Body of pancreas (tissue), 4 donors: ENCODE measurements around the gene CETP.

Experiments
- CTCF ChIP-seq, 7 experiments: fragments of 450-650 bp in 4 of 7; fragments of 200-600 bp in 3 of 7; sonication (generic) in 3 of 7; IDR thresholded peaks; one replicate each; pipeline ENCODE4 v1.5.1; 2016 to 2019; ENCODE audit warnings: antibody characterized with exemption in 7 of 7
- POLR2A ChIP-seq, 3 donors: fragments of 450-650 bp; IDR thresholded peaks; one replicate each; pipeline ENCODE4 v1.6.1; 2016; ENCODE audit warnings: antibody characterized with exemption in 3 of 3, mild to moderate bottlenecking in 2 of 3

DNA sequence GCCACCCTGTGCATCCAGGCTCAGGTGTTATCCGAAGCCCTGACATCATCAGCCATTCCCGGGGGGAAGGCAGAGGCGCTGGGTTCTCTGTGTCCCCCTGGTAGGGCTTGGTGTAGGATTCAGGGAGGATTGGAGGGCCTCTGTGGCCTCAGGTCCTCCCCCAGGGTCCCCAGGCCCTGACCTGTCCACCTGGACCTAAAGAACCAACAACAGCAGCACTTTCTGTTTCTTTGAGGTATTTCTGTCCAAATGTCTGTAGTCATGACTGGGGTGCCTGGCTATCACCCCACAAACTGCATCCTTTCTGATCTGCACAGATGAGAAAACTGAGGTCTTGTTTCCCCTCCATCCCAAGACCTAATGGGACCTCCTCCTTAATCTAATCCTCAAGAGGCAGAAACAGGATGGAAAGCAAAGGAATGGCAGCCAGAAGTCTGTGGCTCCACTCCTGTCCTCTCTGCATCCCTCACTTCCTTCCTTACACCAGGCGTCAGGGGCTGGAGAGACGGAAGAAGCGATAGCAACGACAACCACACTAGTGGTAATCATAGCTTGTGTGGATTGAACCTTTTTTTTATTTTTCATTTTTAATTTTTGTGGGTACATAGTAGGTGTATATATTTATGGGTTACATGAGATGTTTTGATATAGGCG lies 39.4 kb downstream of the CETP start:
- TF ChIP-seq CTCF (IDR thresholded peaks at IDR 0.05) (no peak), POLR2A (IDR thresholded peaks at IDR 0.05) (no peak)
